CD14-positive monocyte (primary cell): Measurements from ENCODE around the gene SLC25A45. TPM values are rescaled to one million over a fixed set of nuclear protein-coding genes. Genes with fewer than 3 reads are reported as not detected.
"Not testable (repeated sequence)": the region's sequence is repeated elsewhere in the genome, so short reads cannot be mapped to it uniquely, and the experiment has no call there.

ENCODE experiments used
- DNase-seq, 3 donors: peaks; one replicate each; pipeline ENCODE4 v3.0.0-alpha.2; 2011 to 2022
- H2AFZ ChIP-seq: 2 replicates; pipeline ENCODE4 v1.6.0; 2012; ENCODE audit warnings: mild to moderate bottlenecking, low read depth, low read length, inconsistent platforms; ENCODE audit not compliant: insufficient read depth, poor library complexity, severe bottlenecking
- H3K27ac ChIP-seq, 2 donors: 1 replicate in 1 of 2; 2 replicates in 1 of 2; pipeline ENCODE4 v1.5.1; 2012 to 2013; ENCODE audit warnings: low read length in 2 of 2, control low read depth in 1 of 2, inconsistent platforms in 1 of 2, low read depth in 1 of 2, mild to moderate bottlenecking in 1 of 2
- H3K27me3 ChIP-seq, 2 donors: one replicate each; pipeline versions ENCODE4 v1.6.0 to v1.6.1; 2011 to 2013; ENCODE audit warnings: low read length in 2 of 2; ENCODE audit not compliant: control insufficient read depth in 2 of 2, insufficient read depth in 2 of 2
- H3K36me3 ChIP-seq, 2 donors: replicated peaks in 1 of 2; 1 replicate in 1 of 2; 2 replicates in 1 of 2; pipeline versions ENCODE4 v1.5.1 to v1.6.1; 2012 to 2013; ENCODE audit warnings: low read length in 2 of 2, control low read depth in 1 of 2, inconsistent platforms in 1 of 2, mild to moderate bottlenecking in 1 of 2; ENCODE audit not compliant: insufficient read depth in 2 of 2, control insufficient read depth in 1 of 2
- H3K4me1 ChIP-seq, 2 donors: 1 replicate in 1 of 2; 2 replicates in 1 of 2; pipeline versions ENCODE4 v1.5.1 to v1.6.1; 2012 to 2013; ENCODE audit warnings: low read length in 2 of 2, control low read depth in 1 of 2, inconsistent platforms in 1 of 2, mild to moderate bottlenecking in 1 of 2, moderate library complexity in 1 of 2; ENCODE audit not compliant: insufficient read depth in 2 of 2, control insufficient read depth in 1 of 2
- H3K4me2 ChIP-seq: replicated peaks from 2 replicates; pipeline ENCODE3; 2012; ENCODE audit warnings: low read length, moderate library complexity, mild to moderate bottlenecking; ENCODE audit not compliant: poor library complexity, severe bottlenecking; ENCODE audit errors: extremely low read depth
- H3K4me3 ChIP-seq, 3 experiments: fragments of 200-600 bp in 1 of 3; sonication (generic) in 1 of 3; replicated peaks in 1 of 3; 1 replicate in 2 of 3; 2 replicates in 1 of 3; pipeline ENCODE4 v1.5.1; 2011 to 2013; ENCODE audit warnings: low read length in 3 of 3, mild to moderate bottlenecking in 3 of 3, control low read depth in 2 of 3, low read depth in 2 of 3, inconsistent platforms in 1 of 3, moderate library complexity in 1 of 3
- H3K79me2 ChIP-seq: 2 replicates; pipeline ENCODE4 v1.6.0; 2012; ENCODE audit warnings: mild to moderate bottlenecking, control low read depth, inconsistent platforms, low read length, moderate library complexity; ENCODE audit not compliant: insufficient read depth
- H3K9ac ChIP-seq: 2 replicates; pipeline ENCODE4 v1.6.0; 2017; ENCODE audit warnings: low read length, mild to moderate bottlenecking; ENCODE audit not compliant: insufficient read depth, poor library complexity, severe bottlenecking
- H3K9me3 ChIP-seq, 2 donors: replicated peaks in 1 of 2; 1 replicate in 1 of 2; 2 replicates in 1 of 2; pipeline versions ENCODE4 v1.5.1 to v1.6.1; 2012 to 2013; ENCODE audit warnings: low read length in 2 of 2, control low read depth in 1 of 2; ENCODE audit not compliant: control insufficient read depth in 1 of 2, insufficient read depth in 1 of 2
- H4K20me1 ChIP-seq: 2 replicates; pipeline ENCODE4 v1.6.0; 2012; ENCODE audit warnings: mild to moderate bottlenecking, low read length, control low read depth, moderate library complexity; ENCODE audit not compliant: insufficient read depth
- H3K27ac Mint-ChIP-seq, 7 donors: one replicate each; pipeline ENCODE4 v1.8.0; 2020; ENCODE audit warnings: mild to moderate bottlenecking in 7 of 7, mixed read lengths in 7 of 7, moderate library complexity in 6 of 7, inconsistent platforms in 2 of 7
- H3K27me3 Mint-ChIP-seq, 3 donors: one replicate each; pipeline ENCODE4 v1.8.0; 2021 to 2022; ENCODE audit warnings: low read depth in 3 of 3, mild to moderate bottlenecking in 3 of 3, mixed read lengths in 3 of 3, moderate library complexity in 3 of 3, inconsistent platforms in 1 of 3
- H3K36me3 Mint-ChIP-seq, 2 donors: one replicate each; pipeline ENCODE4 v1.8.0; 2020; ENCODE audit warnings: mixed read lengths in 2 of 2, inconsistent platforms in 1 of 2, mild to moderate bottlenecking in 1 of 2
- H3K4me1 Mint-ChIP-seq: one replicate; pipeline ENCODE4 v1.8.0; 2020; ENCODE audit warnings: mild to moderate bottlenecking, mixed read lengths
- H3K4me3 Mint-ChIP-seq, 2 donors: one replicate each; pipeline ENCODE4 v1.8.0; 2020; ENCODE audit warnings: mild to moderate bottlenecking in 2 of 2, mixed read lengths in 2 of 2, moderate library complexity in 1 of 2
- H3K9me3 Mint-ChIP-seq, 7 donors: one replicate each; pipeline ENCODE4 v1.8.0; 2020 to 2022; ENCODE audit warnings: mixed read lengths in 7 of 7, mild to moderate bottlenecking in 6 of 7, moderate library complexity in 6 of 7, inconsistent platforms in 2 of 7
- WGBS: methylation state at CpG from one replicate; pipeline ENCODE4 v1.1.5; 2013; ENCODE audit warnings: missing lambda C conversion rate; ENCODE audit not compliant: insufficient coverage; 5-methylcytosine and 5-hydroxymethylcytosine counted together
- intact Hi-C, 2 donors: fragments of 100-400 bp; cut with micrococcal nuclease; formaldehyde crosslinking; loops; one replicate each; pipeline versions ENCODE4 v1.15.0 to v1.15.1; 2023
- polyA plus RNA-seq, 3 donors: library from polyadenylated mRNA; depleted of rRNA in 1 of 3; unstranded in 2 of 3; stranded (reverse) in 1 of 3; fragments of 300-500 nt in 2 of 3; fragments of >200 nt in 1 of 3; fragmentation: Illumina TruSeq in 2 of 3; gene quantifications; 1 replicate in 2 of 3; 2 replicates in 1 of 3; pipeline ENCODE4 v1.2.3, GENCODE V29; 2012 to 2021
- TF ChIP-seq, protein P1 (sequence below): fragments of 200-600 bp; IDR thresholded peaks from one replicate; pipeline ENCODE4 v1.8.0; 2022; ENCODE audit warnings: antibody characterized with exemption, mild to moderate bottlenecking

Gene SLC25A45
- polyA plus RNA-seq, 3 donors, result 3.7 to 11.3 (median 4.1) TPM

GRCh38 chr11:65415499-65416340 lies 33.3 kb upstream of the SLC25A45 start:
- DNase-seq, result no peak
- H3K4me1 Mint-ChIP-seq, result peaks cover 43% of the 10 kb centered on the region
- intact Hi-C loops, result loop anchor here (2.0 to 10.0 kb wide), 4 partner anchors 15 to 95 kb away; partner anchors contain the start of gene SLC25A45 (in 1 of the 2)
- Histone ChIP-seq H3K79me2 (peaks cover 39% of the 10 kb centered on the region), H3K36me3 (peaks cover 25 to 30% of the 10 kb centered on the region in 2 donors), H3K4me2 (peak overlapping the region; percentile 85), H4K20me1 (peaks cover 50% of the 10 kb centered on the region), H3K9me3 (no peaks in the 10 kb centered on the region), H3K9ac (no peak overlapping the region), H3K27ac (no peak overlapping the region), H3K27me3 (no peaks in the 10 kb centered on the region), H3K4me3 (peak overlapping the region in 2 of 3 experiments; percentile 41 to 100), H2AFZ (no peak overlapping the region), H3K4me1 (peaks cover 50 to 51% of the 10 kb centered on the region in 2 donors)
- peak overlapping the region in 5 of 7 donors; percentile 57 to 100 (median 100) for H3K27ac Mint-ChIP-seq
- TF ChIP-seq, protein P1, sequence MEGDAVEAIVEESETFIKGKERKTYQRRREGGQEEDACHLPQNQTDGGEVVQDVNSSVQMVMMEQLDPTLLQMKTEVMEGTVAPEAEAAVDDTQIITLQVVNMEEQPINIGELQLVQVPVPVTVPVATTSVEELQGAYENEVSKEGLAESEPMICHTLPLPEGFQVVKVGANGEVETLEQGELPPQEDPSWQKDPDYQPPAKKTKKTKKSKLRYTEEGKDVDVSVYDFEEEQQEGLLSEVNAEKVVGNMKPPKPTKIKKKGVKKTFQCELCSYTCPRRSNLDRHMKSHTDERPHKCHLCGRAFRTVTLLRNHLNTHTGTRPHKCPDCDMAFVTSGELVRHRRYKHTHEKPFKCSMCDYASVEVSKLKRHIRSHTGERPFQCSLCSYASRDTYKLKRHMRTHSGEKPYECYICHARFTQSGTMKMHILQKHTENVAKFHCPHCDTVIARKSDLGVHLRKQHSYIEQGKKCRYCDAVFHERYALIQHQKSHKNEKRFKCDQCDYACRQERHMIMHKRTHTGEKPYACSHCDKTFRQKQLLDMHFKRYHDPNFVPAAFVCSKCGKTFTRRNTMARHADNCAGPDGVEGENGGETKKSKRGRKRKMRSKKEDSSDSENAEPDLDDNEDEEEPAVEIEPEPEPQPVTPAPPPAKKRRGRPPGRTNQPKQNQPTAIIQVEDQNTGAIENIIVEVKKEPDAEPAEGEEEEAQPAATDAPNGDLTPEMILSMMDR, result no peak
- peaks cover 0 to 2% (median 0%) of the 10 kb centered on the region in 7 donors for H3K9me3 Mint-ChIP-seq
- H3K4me3 Mint-ChIP-seq, result peak overlapping the region; percentile 90 to 100
- WGBS, result 78% methylated on average over 11 of the region's 11 CpGs
- peaks cover 29 to 37% of the 10 kb centered on the region in 2 donors for H3K36me3 Mint-ChIP-seq
- peaks cover 0 to 9% (median 4%) of the 10 kb centered on the region in 3 donors for H3K27me3 Mint-ChIP-seq

GRCh38 chr11:65414776-65415498 lies 32.5 kb upstream of the SLC25A45 start:
- H3K9me3 Mint-ChIP-seq, result peaks cover 0 to 2% (median 0%) of the 10 kb centered on the region in 7 donors
- H3K36me3 Mint-ChIP-seq, result peaks cover 34 to 44% of the 10 kb centered on the region in 2 donors
- Histone ChIP-seq H4K20me1 (peaks cover 50% of the 10 kb centered on the region), H3K4me3 (no peak overlapping the region), H3K27me3 (no peaks in the 10 kb centered on the region), H3K36me3 (peaks cover 26 to 35% of the 10 kb centered on the region in 2 donors), H3K27ac (no peak overlapping the region), H3K4me1 (peaks cover 42 to 43% of the 10 kb centered on the region in 2 donors), H3K9ac (no peak overlapping the region), H3K4me2 (no peak overlapping the region), H3K79me2 (peaks cover 32% of the 10 kb centered on the region), H3K9me3 (no peaks in the 10 kb centered on the region), H2AFZ (no peak overlapping the region)
- H3K4me3 Mint-ChIP-seq, result no peak overlapping the region
- no peak for DNase-seq
- peaks cover 0 to 9% (median 4%) of the 10 kb centered on the region in 3 donors for H3K27me3 Mint-ChIP-seq
- peak overlapping the region in 1 of 7 donors; percentile 13 for H3K27ac Mint-ChIP-seq
- TF ChIP-seq, protein P1, result no peak
- intact Hi-C loops, result loop anchor here in 1 of 2 donors (5.0 to 10.0 kb wide), 2 partner anchors 33 to 50 kb away; partner anchors contain the start of gene SLC25A45
- 95% methylated on average over 10 of the region's 11 CpGs for WGBS
- H3K4me1 Mint-ChIP-seq, result peaks cover 37% of the 10 kb centered on the region

- H3K27me3 Mint-ChIP-seq, H3K4me2 ChIP-seq, H3K9me3 ChIP-seq, H2AFZ ChIP-seq, H3K27me3 ChIP-seq, DNase-seq, H3K4me3 Mint-ChIP-seq, H3K27ac Mint-ChIP-seq, H3K27ac ChIP-seq, H3K4me3 ChIP-seq, H3K9me3 Mint-ChIP-seq, H3K9ac ChIP-seq: not testable (repeated sequence)
- Histone ChIP-seq H3K79me2 (peaks cover 19% of the 10 kb centered on the region), H3K4me1 (peaks cover 24 to 25% of the 10 kb centered on the region in 2 donors), H3K36me3 (peaks cover 43 to 53% of the 10 kb centered on the region in 2 donors), H4K20me1 (peaks cover 47% of the 10 kb centered on the region)
- peaks cover 25% of the 10 kb centered on the region for H3K4me1 Mint-ChIP-seq
- peaks cover 49 to 61% of the 10 kb centered on the region in 2 donors for H3K36me3 Mint-ChIP-seq
- intact Hi-C loops, result loop anchor here in 1 of 2 donors (10.0 kb wide), 1 partner anchor 48 kb away; no protein-coding TSS in a partner anchor
- 96% methylated on average over 13 of the region's 15 CpGs for WGBS
Measured at GRCh38 chr11:65413077-65413664, 30.7 kb upstream of the SLC25A45 start.
